ENCODE results near the gene BRSK1. TPM values are rescaled to one million over a fixed set of nuclear protein-coding genes. Genes with fewer than 3 reads are reported as not detected.

The BRSK1 gene
- total and polyA plus RNA-seq, 2 donors from 2014 or later = 1.4 to 6.5 TPM

- FAIRE-seq = no peak
- Histone ChIP-seq H3K9me3 (ENCODE audit: control insufficient read depth in 2 of 3, insufficient read depth in 1 of 3, low read length in 3 of 3) (no peaks in the 10 kb centered on the region), H3K4me1 (ENCODE audit: control insufficient read depth in 2 of 3, insufficient read depth in 2 of 3, low read depth in 1 of 3, low read length in 3 of 3) (peaks cover 0 to 6% (median 0%) of the 10 kb centered on the region in 3 donors), H3K36me3 (ENCODE audit: control insufficient read depth in 2 of 3, insufficient read depth in 3 of 3, low read length in 3 of 3) (no peaks in the 10 kb centered on the region), H3K27me3 (ENCODE audit: control insufficient read depth, insufficient read depth, low read length) (peaks cover 15% of the 10 kb centered on the region), H3K9ac (ENCODE audit: low read length in 3 of 3) (no peak overlapping the region), H3K4me3 (ENCODE audit: low read length in 3 of 3) (no peak overlapping the region), H3K27ac (ENCODE audit: low read depth in 2 of 2, low read length in 2 of 2) (no peak overlapping the region)
- TF ChIP-seq CTCF (IDR thresholded peaks at IDR 0.05; ENCODE audit: borderline replicate concordance, extremely low read depth, insufficient read depth) = no peak
- DNase-seq = peak in 4 of 5 donors; percentile 53 to 73 (median 65)
- intact Hi-C loops (cut with DNase I) = no loop called here
Observed at GRCh38 chr19:55355213-55355821, 71.5 kb downstream of the BRSK1 start.

- H3K4me1 ChIP-seq (ENCODE audit: control insufficient read depth in 2 of 3, insufficient read depth in 2 of 3, low read depth in 1 of 3, low read length in 3 of 3) = peaks cover 0 to 3% (median 0%) of the 10 kb centered on the region in 3 donors
- no peak for TF ChIP-seq CTCF (IDR thresholded peaks at IDR 0.05; ENCODE audit: borderline replicate concordance, extremely low read depth, insufficient read depth)
- DNase-seq (no peak), FAIRE-seq (no peak)
- H3K27ac ChIP-seq (ENCODE audit: low read depth in 2 of 2, low read length in 2 of 2) = no peak overlapping the region
- H3K9ac ChIP-seq (ENCODE audit: low read length in 3 of 3) = no peak overlapping the region
- H3K9me3 ChIP-seq (ENCODE audit: control insufficient read depth in 2 of 3, insufficient read depth in 1 of 3, low read length in 3 of 3) = no peaks in the 10 kb centered on the region
- H3K4me3 ChIP-seq (ENCODE audit: low read length in 3 of 3) = no peak overlapping the region
- intact Hi-C loops (cut with DNase I) = no loop called here
- no peaks in the 10 kb centered on the region for H3K36me3 ChIP-seq (ENCODE audit: control insufficient read depth in 2 of 3, insufficient read depth in 3 of 3, low read length in 3 of 3)
- peaks cover 1% of the 10 kb centered on the region for H3K27me3 ChIP-seq (ENCODE audit: control insufficient read depth, insufficient read depth, low read length)
Observed at GRCh38 chr19:55358493-55358892, 74.7 kb downstream of the BRSK1 start.

- Histone ChIP-seq H3K27ac (ENCODE audit: low read depth in 2 of 2, low read length in 2 of 2) (no peak overlapping the region), H3K4me1 (ENCODE audit: control insufficient read depth in 2 of 3, insufficient read depth in 2 of 3, low read depth in 1 of 3, low read length in 3 of 3) (no peaks in the 10 kb centered on the region), H3K9ac (ENCODE audit: low read length in 3 of 3) (no peak overlapping the region), H3K27me3 (ENCODE audit: control insufficient read depth, insufficient read depth, low read length) (no peaks in the 10 kb centered on the region), H3K36me3 (ENCODE audit: control insufficient read depth in 2 of 3, insufficient read depth in 3 of 3, low read length in 3 of 3) (no peaks in the 10 kb centered on the region), H3K4me3 (ENCODE audit: low read length in 3 of 3) (no peak overlapping the region), H3K9me3 (ENCODE audit: control insufficient read depth in 2 of 3, insufficient read depth in 1 of 3, low read length in 3 of 3) (no peaks in the 10 kb centered on the region)
- DNase-seq (no peak), FAIRE-seq (no peak)
- TF ChIP-seq CTCF (IDR thresholded peaks at IDR 0.05; ENCODE audit: borderline replicate concordance, extremely low read depth, insufficient read depth) = no peak
- intact Hi-C loops (cut with DNase I) = no loop called here
Observed at GRCh38 chr19:55358943-55359908, 75.4 kb downstream of the BRSK1 start.
